ENCODE measurements around the gene SPP1.

SPP1 gene

DNA sequence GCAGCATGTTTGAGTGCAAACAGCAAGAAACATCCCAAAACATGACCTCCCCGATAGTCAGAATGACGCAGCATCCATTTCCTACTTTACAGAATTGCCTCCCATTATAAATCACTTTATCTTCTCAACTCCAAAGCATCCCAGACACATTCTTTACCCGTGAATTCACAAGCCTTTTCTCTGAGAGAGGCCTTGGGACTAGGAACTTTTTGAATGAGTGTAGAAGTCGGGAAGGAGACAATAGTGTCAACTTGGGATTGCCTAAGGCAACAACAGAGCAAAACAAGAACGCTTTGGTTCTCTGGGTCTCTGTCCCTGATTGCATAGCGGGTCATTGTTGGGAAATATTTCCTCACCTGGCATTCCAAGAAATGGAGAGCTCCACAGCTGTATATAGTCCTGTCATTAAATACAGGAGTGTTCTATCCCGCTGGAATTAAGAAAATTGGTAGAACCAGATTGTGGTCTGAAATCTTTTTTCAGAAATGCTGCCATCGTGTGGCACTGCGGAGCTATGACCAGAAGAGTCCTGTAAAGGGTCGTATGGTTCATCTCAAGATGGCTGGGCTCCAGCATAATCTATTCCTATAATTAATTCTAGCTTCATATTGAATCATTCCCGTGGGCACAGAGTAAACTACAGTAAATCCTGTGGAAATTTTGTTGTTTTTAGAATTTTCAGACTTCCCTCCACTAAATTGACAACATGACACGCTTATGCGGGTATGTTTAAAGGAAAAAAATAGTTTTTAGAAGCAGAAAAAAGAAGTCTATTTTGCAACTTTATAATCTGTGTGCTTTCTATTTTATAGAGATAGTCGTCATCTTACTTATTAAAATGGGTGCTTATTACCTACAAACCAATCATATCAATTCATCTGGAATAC lies 2.0 kb upstream of the SPP1 start:
- H3K9me3 ChIP-seq (ENCODE audit: control insufficient read depth, low read length), result no peaks in the 10 kb centered on the region
- 3 to 28% methylated on average over 5 of the region's 14 CpGs for WGBS, 2 experiments (ENCODE audit: insufficient coverage in 2 of 2)
- peak overlapping the region; percentile 94 for H3K27ac ChIP-seq (ENCODE audit: low read depth, low read length, severe bottlenecking)
- H3K36me3 ChIP-seq (ENCODE audit: control insufficient read depth, insufficient read depth, low read length), result no peaks in the 10 kb centered on the region
- H3K4me3 ChIP-seq (ENCODE audit: extremely low read depth, insufficient read depth, low read length, poor library complexity, severe bottlenecking), result peak overlapping the region; percentile 18
- peaks cover 15% of the 10 kb centered on the region for H3K4me1 ChIP-seq (ENCODE audit: control insufficient read depth, insufficient read depth, low read length, poor library complexity, severe bottlenecking)

DNA sequence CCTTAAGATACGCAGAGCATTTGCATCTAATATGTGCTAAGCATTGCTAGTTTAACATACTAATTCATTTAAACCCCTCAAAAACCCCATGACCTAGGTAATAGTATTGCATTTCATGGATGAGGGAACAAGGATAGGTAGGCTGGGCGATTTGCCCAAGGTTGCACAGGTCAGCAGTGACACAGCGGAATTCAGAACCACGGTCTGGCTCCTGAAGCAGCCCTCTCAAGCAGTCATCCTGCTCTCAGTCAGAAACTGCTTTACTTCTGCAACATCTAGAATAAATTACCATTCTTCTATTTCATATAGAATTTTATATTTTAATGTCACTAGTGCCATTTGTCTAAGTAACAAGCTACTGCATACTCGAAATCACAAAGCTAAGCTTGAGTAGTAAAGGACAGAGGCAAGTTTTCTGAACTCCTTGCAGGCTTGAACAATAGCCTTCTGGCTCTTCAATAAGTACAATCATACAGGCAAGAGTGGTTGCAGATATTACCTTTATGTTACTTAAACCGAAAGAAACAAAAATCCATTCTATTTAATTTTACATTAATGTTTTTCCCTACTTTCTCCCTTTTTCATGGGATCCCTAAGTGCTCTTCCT lies 555 bp upstream of the SPP1 start:
- WGBS, 2 experiments (ENCODE audit: insufficient coverage in 2 of 2), result 60 to 64% methylated on average over 2 to 3 of the region's 6 CpGs
- H3K27ac ChIP-seq (ENCODE audit: low read depth, low read length, severe bottlenecking), result no peak overlapping the region
- H3K36me3 ChIP-seq (ENCODE audit: control insufficient read depth, insufficient read depth, low read length), result no peaks in the 10 kb centered on the region
- no peak overlapping the region for H3K4me3 ChIP-seq (ENCODE audit: extremely low read depth, insufficient read depth, low read length, poor library complexity, severe bottlenecking)
- H3K4me1 ChIP-seq (ENCODE audit: control insufficient read depth, insufficient read depth, low read length, poor library complexity, severe bottlenecking), result peaks cover 15% of the 10 kb centered on the region
- H3K9me3 ChIP-seq (ENCODE audit: control insufficient read depth, low read length), result no peaks in the 10 kb centered on the region

DNA sequence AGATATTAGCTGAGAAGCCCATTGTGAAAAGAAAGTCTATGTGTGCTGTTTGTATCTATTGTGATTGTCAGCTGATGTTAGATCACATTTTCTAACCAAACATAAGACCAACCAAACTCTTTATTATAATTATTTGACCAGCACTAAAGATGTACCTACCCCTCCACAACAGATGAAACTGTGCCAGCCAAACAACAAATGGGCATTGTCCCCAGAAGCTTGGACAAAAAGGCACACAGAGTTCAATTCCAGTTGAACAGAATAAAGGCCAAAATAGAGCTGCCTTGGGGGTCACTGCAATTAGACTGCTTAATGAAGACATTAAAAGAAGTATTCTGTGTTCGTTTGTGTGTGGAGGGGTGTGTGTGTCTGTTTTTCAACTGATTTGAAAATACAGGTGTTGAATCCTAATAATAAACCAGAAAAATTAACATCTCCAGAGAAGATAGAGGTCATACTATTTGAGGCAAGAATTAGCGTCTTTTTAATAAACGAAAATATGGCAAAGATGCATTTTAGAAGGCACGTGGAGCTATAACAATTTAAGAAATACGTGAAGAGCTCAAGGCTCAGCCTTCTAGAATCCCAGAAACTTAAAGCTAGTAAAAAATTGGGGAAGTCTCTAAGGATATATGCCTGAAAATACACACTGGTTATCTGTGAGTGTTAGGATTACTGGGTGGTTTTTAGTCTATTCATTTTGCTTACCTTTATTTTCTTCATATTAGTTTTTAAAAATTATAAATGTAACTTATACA lies 2.2 kb downstream of the SPP1 start:
- Histone ChIP-seq H3K4me3 (ENCODE audit: extremely low read depth, insufficient read depth, low read length, poor library complexity, severe bottlenecking) (peak overlapping the region; percentile 15), H3K36me3 (ENCODE audit: control insufficient read depth, insufficient read depth, low read length) (peaks cover 5% of the 10 kb centered on the region), H3K27ac (ENCODE audit: low read depth, low read length, severe bottlenecking) (no peak overlapping the region), H3K4me1 (ENCODE audit: control insufficient read depth, insufficient read depth, low read length, poor library complexity, severe bottlenecking) (peaks cover 11% of the 10 kb centered on the region), H3K9me3 (ENCODE audit: control insufficient read depth, low read length) (no peaks in the 10 kb centered on the region)
- 89 to 91% methylated on average over 4 of the region's 5 CpGs for WGBS, 2 experiments (ENCODE audit: insufficient coverage in 2 of 2)

DNA sequence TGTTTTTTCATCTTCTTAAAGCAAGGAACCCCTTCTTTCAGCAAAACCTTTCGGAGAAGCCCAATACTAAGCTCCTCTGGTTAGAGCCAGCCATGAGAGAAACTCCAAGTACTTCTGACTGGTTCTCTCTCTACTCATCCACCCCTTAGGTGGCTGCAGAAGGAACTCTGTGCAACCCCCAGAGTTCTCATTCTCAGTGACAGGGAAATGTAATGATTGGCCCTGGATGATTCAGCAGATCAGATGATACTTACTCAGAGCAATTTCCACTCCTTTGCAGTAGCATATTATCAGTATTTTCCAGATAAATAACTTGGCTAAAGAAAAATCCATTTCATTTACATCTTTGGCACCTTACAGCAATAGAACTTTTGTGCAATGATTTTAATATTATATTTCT lies 3.2 kb downstream of the SPP1 start:
- Histone ChIP-seq H3K36me3 (ENCODE audit: control insufficient read depth, insufficient read depth, low read length) (peaks cover 5% of the 10 kb centered on the region), H3K4me1 (ENCODE audit: control insufficient read depth, insufficient read depth, low read length, poor library complexity, severe bottlenecking) (peaks cover 6% of the 10 kb centered on the region), H3K9me3 (ENCODE audit: control insufficient read depth, low read length) (no peaks in the 10 kb centered on the region), H3K27ac (ENCODE audit: low read depth, low read length, severe bottlenecking) (no peak overlapping the region), H3K4me3 (ENCODE audit: extremely low read depth, insufficient read depth, low read length, poor library complexity, severe bottlenecking) (no peak overlapping the region)
- WGBS, 2 experiments (ENCODE audit: insufficient coverage in 2 of 2), result 100% methylated on average over 1 of the region's 1 CpG

DNA sequence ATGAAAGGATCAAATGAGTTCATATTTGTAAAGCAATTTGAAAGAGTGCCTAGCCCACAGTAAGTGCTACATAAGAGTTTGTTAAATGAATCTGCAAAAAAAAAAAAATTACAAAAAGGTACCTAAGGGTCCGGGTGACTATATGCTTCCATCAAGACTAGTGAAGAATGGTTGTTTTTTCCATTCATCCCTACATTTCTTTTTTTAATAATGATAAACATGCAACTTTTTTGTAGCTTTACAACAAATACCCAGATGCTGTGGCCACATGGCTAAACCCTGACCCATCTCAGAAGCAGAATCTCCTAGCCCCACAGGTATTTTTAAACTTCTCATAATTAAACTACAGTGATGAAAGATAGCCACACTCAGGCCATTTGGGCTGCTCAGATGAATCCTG lies 4.3 kb downstream of the SPP1 start:
- peaks cover 3% of the 10 kb centered on the region for H3K4me1 ChIP-seq (ENCODE audit: control insufficient read depth, insufficient read depth, low read length, poor library complexity, severe bottlenecking)
- peaks cover 5% of the 10 kb centered on the region for H3K36me3 ChIP-seq (ENCODE audit: control insufficient read depth, insufficient read depth, low read length)
- H3K9me3 ChIP-seq (ENCODE audit: control insufficient read depth, low read length), result no peaks in the 10 kb centered on the region
- no peak overlapping the region for H3K27ac ChIP-seq (ENCODE audit: low read depth, low read length, severe bottlenecking)
- WGBS, 2 experiments (ENCODE audit: insufficient coverage in 2 of 2), result no CpG with 5 or more reads among the region's 1 CpG
- H3K4me3 ChIP-seq (ENCODE audit: extremely low read depth, insufficient read depth, low read length, poor library complexity, severe bottlenecking), result no peak overlapping the region

DNA sequence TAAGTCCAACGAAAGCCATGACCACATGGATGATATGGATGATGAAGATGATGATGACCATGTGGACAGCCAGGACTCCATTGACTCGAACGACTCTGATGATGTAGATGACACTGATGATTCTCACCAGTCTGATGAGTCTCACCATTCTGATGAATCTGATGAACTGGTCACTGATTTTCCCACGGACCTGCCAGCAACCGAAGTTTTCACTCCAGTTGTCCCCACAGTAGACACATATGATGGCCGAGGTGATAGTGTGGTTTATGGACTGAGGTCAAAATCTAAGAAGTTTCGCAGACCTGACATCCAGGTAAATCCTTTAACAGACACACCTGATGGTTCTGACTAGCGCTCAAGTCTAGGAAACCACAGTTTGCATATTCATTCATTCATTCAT lies 6.0 kb downstream of the SPP1 start:
- Histone ChIP-seq H3K36me3 (ENCODE audit: control insufficient read depth, insufficient read depth, low read length) (peaks cover 5% of the 10 kb centered on the region), H3K9me3 (ENCODE audit: control insufficient read depth, low read length) (no peaks in the 10 kb centered on the region), H3K27ac (ENCODE audit: low read depth, low read length, severe bottlenecking) (no peak overlapping the region), H3K4me3 (ENCODE audit: extremely low read depth, insufficient read depth, low read length, poor library complexity, severe bottlenecking) (no peak overlapping the region), H3K4me1 (ENCODE audit: control insufficient read depth, insufficient read depth, low read length, poor library complexity, severe bottlenecking) (no peaks in the 10 kb centered on the region)
- WGBS, 2 experiments (ENCODE audit: insufficient coverage in 2 of 2), result 96 to 100% methylated on average over 5 to 7 of the region's 8 CpGs

DNA sequence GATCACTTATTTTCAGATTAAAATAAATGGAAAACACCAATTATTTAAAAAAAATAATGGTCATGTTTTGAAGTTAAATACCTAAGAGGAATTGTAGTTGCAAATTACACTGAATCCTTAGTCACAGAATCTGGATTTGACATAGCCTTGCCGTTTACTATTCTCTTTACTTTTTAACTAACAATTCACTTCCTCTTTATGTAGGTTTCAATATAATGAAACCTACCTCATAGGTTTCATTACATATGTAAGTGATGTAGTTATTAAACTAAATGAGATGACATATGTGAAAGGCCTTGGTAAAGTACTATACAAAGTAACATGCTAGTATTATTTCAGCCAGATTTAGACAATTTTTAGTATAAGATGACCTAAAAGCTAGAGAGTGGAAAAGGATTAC lies 6.5 kb downstream of the SPP1 start:
- Histone ChIP-seq H3K27ac (ENCODE audit: low read depth, low read length, severe bottlenecking) (no peak overlapping the region), H3K4me3 (ENCODE audit: extremely low read depth, insufficient read depth, low read length, poor library complexity, severe bottlenecking) (no peak overlapping the region), H3K4me1 (ENCODE audit: control insufficient read depth, insufficient read depth, low read length, poor library complexity, severe bottlenecking) (no peaks in the 10 kb centered on the region), H3K36me3 (ENCODE audit: control insufficient read depth, insufficient read depth, low read length) (peaks cover 5% of the 10 kb centered on the region), H3K9me3 (ENCODE audit: control insufficient read depth, low read length) (no peaks in the 10 kb centered on the region)
- no CpG with 5 or more reads among the region's 1 CpG for WGBS, 2 experiments (ENCODE audit: insufficient coverage in 2 of 2)

DNA sequence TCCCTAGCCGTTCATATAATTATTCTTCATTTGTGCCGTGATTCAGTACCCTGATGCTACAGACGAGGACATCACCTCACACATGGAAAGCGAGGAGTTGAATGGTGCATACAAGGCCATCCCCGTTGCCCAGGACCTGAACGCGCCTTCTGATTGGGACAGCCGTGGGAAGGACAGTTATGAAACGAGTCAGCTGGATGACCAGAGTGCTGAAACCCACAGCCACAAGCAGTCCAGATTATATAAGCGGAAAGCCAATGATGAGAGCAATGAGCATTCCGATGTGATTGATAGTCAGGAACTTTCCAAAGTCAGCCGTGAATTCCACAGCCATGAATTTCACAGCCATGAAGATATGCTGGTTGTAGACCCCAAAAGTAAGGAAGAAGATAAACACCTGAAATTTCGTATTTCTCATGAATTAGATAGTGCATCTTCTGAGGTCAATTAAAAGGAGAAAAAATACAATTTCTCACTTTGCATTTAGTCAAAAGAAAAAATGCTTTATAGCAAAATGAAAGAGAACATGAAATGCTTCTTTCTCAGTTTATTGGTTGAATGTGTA lies 7.0 kb downstream of the SPP1 start:
- H3K4me3 ChIP-seq (ENCODE audit: extremely low read depth, insufficient read depth, low read length, poor library complexity, severe bottlenecking), result no peak overlapping the region
- peaks cover 5% of the 10 kb centered on the region for H3K36me3 ChIP-seq (ENCODE audit: control insufficient read depth, insufficient read depth, low read length)
- H3K4me1 ChIP-seq (ENCODE audit: control insufficient read depth, insufficient read depth, low read length, poor library complexity, severe bottlenecking), result no peaks in the 10 kb centered on the region
- WGBS, 2 experiments (ENCODE audit: insufficient coverage in 2 of 2), result 92 to 97% methylated on average over 9 to 12 of the region's 13 CpGs
- H3K27ac ChIP-seq (ENCODE audit: low read depth, low read length, severe bottlenecking), result no peak overlapping the region
- H3K9me3 ChIP-seq (ENCODE audit: control insufficient read depth, low read length), result no peaks in the 10 kb centered on the region

DNA sequence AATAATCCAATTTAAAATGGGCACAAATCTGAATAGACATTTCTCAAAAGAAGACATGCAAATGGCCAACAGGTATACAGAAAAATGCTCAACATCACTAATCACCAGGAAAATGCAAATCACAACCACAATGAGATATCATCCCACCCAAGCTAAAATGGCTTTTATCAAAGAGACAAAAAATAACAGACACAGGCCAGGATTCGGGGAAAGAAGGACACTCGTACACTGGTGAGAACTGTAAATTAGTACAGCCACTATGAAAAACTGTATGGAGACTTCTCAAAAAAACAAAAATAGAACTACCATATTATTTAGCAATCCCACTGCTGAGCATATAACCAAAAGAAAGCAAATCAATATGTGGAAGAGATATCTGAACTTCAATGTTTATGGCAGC lies 8.5 kb downstream of the SPP1 start:
- WGBS, 2 experiments (ENCODE audit: insufficient coverage in 2 of 2), result 78% methylated on average over 2 of the region's 2 CpGs; no CpG with 5 or more reads in 1 of the 2 experiments
- Histone ChIP-seq H3K4me3 (ENCODE audit: extremely low read depth, insufficient read depth, low read length, poor library complexity, severe bottlenecking) (no peak overlapping the region), H3K4me1 (ENCODE audit: control insufficient read depth, insufficient read depth, low read length, poor library complexity, severe bottlenecking) (no peaks in the 10 kb centered on the region), H3K9me3 (ENCODE audit: control insufficient read depth, low read length) (no peaks in the 10 kb centered on the region), H3K36me3 (ENCODE audit: control insufficient read depth, insufficient read depth, low read length) (peaks cover 5% of the 10 kb centered on the region), H3K27ac (ENCODE audit: low read depth, low read length, severe bottlenecking) (no peak overlapping the region)

DNA sequence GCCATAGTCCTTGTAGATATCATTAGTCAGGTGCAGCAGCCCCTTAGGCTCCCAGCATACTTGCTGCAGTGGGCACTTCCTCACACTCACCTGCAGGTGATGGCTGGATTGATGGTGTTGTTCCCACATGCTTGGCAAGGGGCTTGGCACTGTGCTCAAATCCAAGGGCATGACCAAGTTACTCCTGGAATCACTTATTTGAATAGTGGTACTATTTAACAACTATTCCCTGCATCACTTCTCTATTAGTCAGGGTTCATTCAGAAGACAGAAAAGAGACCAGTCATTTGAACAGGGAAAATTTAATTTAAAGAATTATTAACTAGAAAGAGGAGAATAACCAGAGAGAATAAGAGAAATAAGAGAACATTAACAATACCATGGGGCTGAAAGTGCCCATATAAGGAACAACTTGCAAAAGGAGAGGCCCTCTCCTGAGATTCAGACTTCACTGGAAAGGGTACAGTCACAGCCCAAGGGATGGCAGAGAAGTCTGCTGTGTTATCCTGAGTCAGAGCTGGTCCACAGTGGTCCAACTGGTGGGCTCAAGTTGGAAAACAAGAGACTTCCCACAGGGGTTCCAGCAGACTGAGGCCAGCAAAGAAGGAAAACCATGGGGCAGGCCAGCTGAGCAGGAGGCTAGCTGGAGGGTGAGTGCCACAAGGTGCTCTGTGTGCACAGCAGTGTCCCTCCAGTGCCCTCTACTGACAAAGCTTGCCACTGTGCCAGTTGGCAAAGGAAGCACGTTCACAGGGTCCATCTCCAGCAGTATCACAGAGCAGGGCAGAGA lies 9.8 kb downstream of the SPP1 start:
- Histone ChIP-seq H3K36me3 (ENCODE audit: control insufficient read depth, insufficient read depth, low read length) (peaks cover 5% of the 10 kb centered on the region), H3K27ac (ENCODE audit: low read depth, low read length, severe bottlenecking) (no peak overlapping the region), H3K4me3 (ENCODE audit: extremely low read depth, insufficient read depth, low read length, poor library complexity, severe bottlenecking) (no peak overlapping the region), H3K4me1 (ENCODE audit: control insufficient read depth, insufficient read depth, low read length, poor library complexity, severe bottlenecking) (no peaks in the 10 kb centered on the region), H3K9me3 (ENCODE audit: control insufficient read depth, low read length) (no peaks in the 10 kb centered on the region)
- 0 to 10% methylated on average over 1 of the region's 1 CpG for WGBS, 2 experiments (ENCODE audit: insufficient coverage in 2 of 2)

Data from mesodermal cell (in vitro differentiated cells).